GM19372 (cell line): ENCODE results near the gene PPP1CA.
A peak's percentile ranks its signal among the peaks of the same experiment; 100 is the strongest.

ENCODE experiments used
- ATAC-seq: cut with Tn5 transposase; IDR thresholded peaks from one replicate; pipeline ENCODE4 v1.9.1; 2021; ENCODE audit warnings: mild to moderate bottlenecking, low read depth, moderate library complexity; ENCODE audit not compliant: unreplicated experiment

Gene PPP1CA

GRCh38 chr11:67401495-67402191 is at the start of gene PPP1CA:
Gene PPP1CA, minus strand, starts transcription at chr11:67401858. Its CDS starts 76 bp downstream, at chr11:67401782.
- ATAC-seq = peak; percentile 69

- no peak for ATAC-seq
Observed at GRCh38 chr11:67450796-67451657, 49.4 kb upstream of the PPP1CA start.

GRCh38 chr11:67449116-67449844 is 47.6 kb upstream of the PPP1CA start:
- ATAC-seq = no peak

- ATAC-seq = no peak
Observed at GRCh38 chr11:67448220-67448609, 46.6 kb upstream of the PPP1CA start.

GRCh38 chr11:67445515-67445914 is 43.9 kb upstream of the PPP1CA start:
- no peak for ATAC-seq

- ATAC-seq = no peak
Observed at GRCh38 chr11:67442504-67443404, 41.1 kb upstream of the PPP1CA start.

GRCh38 chr11:67441731-67442351 is 40.2 kb upstream of the PPP1CA start:
- ATAC-seq = no peak

- no peak for ATAC-seq
Observed at GRCh38 chr11:67441098-67441563, 39.5 kb upstream of the PPP1CA start.

GRCh38 chr11:67440229-67441097 is 38.8 kb upstream of the PPP1CA start:
- no peak for ATAC-seq

GRCh38 chr11:67439321-67440228 is 37.9 kb upstream of the PPP1CA start:
- ATAC-seq = no peak

GRCh38 chr11:67438158-67438902 is 36.7 kb upstream of the PPP1CA start:
- ATAC-seq = no peak

- ATAC-seq = no peak
Observed at GRCh38 chr11:67437809-67438157, 36.1 kb upstream of the PPP1CA start.

- no peak for ATAC-seq
Observed at GRCh38 chr11:67437082-67437808, 35.6 kb upstream of the PPP1CA start, which contains the start of gene PTPRCAP. Gene PTPRCAP, minus strand, starts transcription at chr11:67437682. Its CDS starts 63 bp downstream, at chr11:67437619.

- peak; percentile 41 for ATAC-seq
Observed at GRCh38 chr11:67436459-67437081, 34.9 kb upstream of the PPP1CA start.

GRCh38 chr11:67435727-67436458 is 34.2 kb upstream of the PPP1CA start:
- no peak for ATAC-seq
